ENCODE measurements around the gene DYNC2I2.

DNA sequence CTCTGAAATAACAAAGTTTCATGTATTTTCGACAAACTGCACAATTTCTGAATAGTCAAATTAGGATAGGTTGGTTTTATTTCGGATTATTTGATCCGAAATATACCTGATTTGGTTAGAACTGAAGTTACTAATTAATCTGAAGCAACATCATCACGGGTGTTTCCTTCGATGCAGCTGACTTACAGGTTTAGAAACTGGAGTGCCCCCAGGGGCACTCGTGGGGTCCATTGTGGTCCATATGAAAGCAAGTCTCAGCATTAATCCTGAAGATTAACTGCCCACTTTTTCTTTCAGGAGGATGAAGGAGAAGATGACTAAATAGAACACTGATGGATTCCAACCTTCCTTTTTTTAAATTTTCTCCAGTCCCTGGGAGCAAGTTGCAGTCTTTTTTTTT is 37.7 kb upstream of the DYNC2I2 start:
- no peak for TF ChIP-seq POLR2A (IDR thresholded peaks at IDR 0.05)
- TF ChIP-seq, protein P1, sequence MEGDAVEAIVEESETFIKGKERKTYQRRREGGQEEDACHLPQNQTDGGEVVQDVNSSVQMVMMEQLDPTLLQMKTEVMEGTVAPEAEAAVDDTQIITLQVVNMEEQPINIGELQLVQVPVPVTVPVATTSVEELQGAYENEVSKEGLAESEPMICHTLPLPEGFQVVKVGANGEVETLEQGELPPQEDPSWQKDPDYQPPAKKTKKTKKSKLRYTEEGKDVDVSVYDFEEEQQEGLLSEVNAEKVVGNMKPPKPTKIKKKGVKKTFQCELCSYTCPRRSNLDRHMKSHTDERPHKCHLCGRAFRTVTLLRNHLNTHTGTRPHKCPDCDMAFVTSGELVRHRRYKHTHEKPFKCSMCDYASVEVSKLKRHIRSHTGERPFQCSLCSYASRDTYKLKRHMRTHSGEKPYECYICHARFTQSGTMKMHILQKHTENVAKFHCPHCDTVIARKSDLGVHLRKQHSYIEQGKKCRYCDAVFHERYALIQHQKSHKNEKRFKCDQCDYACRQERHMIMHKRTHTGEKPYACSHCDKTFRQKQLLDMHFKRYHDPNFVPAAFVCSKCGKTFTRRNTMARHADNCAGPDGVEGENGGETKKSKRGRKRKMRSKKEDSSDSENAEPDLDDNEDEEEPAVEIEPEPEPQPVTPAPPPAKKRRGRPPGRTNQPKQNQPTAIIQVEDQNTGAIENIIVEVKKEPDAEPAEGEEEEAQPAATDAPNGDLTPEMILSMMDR (IDR thresholded peaks at IDR 0.05): no peak
